NCI-H2107 treated with DMSO at 0.1 percent for 48 hours (cell line): Measurements from ENCODE around the gene RPS19.
A peak's percentile ranks its signal among the peaks of the same experiment; 100 is the strongest.

Experiments used
- DNase-seq: peaks from one replicate; lab custom pipeline; 2025; ENCODE audit not compliant: unreplicated experiment; lab: John Stamatoyannopoulos, UW

Gene RPS19

GRCh38 chr19:41859618-41860418, at the start of gene RPS19:
Gene RPS19 (plus strand): TSS chr19:41860255. CDS start chr19:41860775, 520 bp downstream.
- peak; percentile 92 for DNase-seq

- no peak for DNase-seq
These were observed 49.8 kb upstream of the RPS19 start for GRCh38 chr19:41810301-41810700.

- DNase-seq = no peak
These were observed 49.0 kb upstream of the RPS19 start for GRCh38 chr19:41811036-41811435.

- no peak for DNase-seq
These were observed 48.1 kb upstream of the RPS19 start for GRCh38 chr19:41811981-41812380.

GRCh38 chr19:41813911-41814310, 46.1 kb upstream of the RPS19 start:
- DNase-seq = no peak

GRCh38 chr19:41815301-41815700, 44.8 kb upstream of the RPS19 start:
- DNase-seq = no peak

GRCh38 chr19:41816761-41817160, 43.3 kb upstream of the RPS19 start:
- DNase-seq = no peak

- DNase-seq = peak; percentile 87
These were observed 38.9 kb upstream of the RPS19 start for GRCh38 chr19:41821003-41821735.

GRCh38 chr19:41837981-41838708, 21.9 kb upstream of the RPS19 start:
- no peak for DNase-seq

GRCh38 chr19:41839211-41839610, 20.8 kb upstream of the RPS19 start:
- no peak for DNase-seq

GRCh38 chr19:41843371-41843770, 16.7 kb upstream of the RPS19 start:
- no peak for DNase-seq

- no peak for DNase-seq
These were observed 15.5 kb upstream of the RPS19 start, which contains the start of gene LYPD4 for GRCh38 chr19:41844601-41845000. Gene LYPD4 (minus strand): TSS chr19:41844683. CDS start chr19:41839285, 5,398 bp downstream.

- no peak for DNase-seq
These were observed 15.2 kb upstream of the RPS19 start, which contains the start of gene DMRTC2 for GRCh38 chr19:41845001-41845050. Gene DMRTC2 (plus strand): TSS chr19:41845042. CDS start chr19:41847429, 2,387 bp downstream.

- DNase-seq = no peak
These were observed 14.9 kb upstream of the RPS19 start for GRCh38 chr19:41845051-41845590.

- DNase-seq = no peak
These were observed 12.5 kb upstream of the RPS19 start for GRCh38 chr19:41847351-41848105.

GRCh38 chr19:41848666-41849065, 11.4 kb upstream of the RPS19 start:
- no peak for DNase-seq

- no peak for DNase-seq
These were observed 11.0 kb upstream of the RPS19 start for GRCh38 chr19:41849067-41849466.

GRCh38 chr19:41850381-41850780, 9.7 kb upstream of the RPS19 start:
- DNase-seq = no peak

GRCh38 chr19:41851456-41851855, 8.6 kb upstream of the RPS19 start:
- DNase-seq = no peak

GRCh38 chr19:41853344-41853743, 6.7 kb upstream of the RPS19 start:
- DNase-seq = no peak

- no peak for DNase-seq
These were observed 6.3 kb upstream of the RPS19 start for GRCh38 chr19:41853768-41854167.
